Neutrophil (primary cell): Measurements from ENCODE around the gene IGFBP6.

Source experiments
- H3K27ac ChIP-seq: fragments of 200-600 bp; sonication (generic); 2 replicates; pipeline ENCODE4 v1.5.1; 2016; ENCODE audit warnings: mild to moderate bottlenecking, moderate library complexity
- H3K27me3 ChIP-seq: fragments of 200-600 bp; sonication (generic); 2 replicates; pipeline ENCODE4 v1.6.0; 2016; ENCODE audit warnings: mild to moderate bottlenecking
- H3K36me3 ChIP-seq: fragments of 200-600 bp; sonication (generic); 2 replicates; pipeline ENCODE4 v1.5.1; 2017
- H3K4me1 ChIP-seq, 2 experiments: fragments of 200-600 bp in 1 of 2; sonication (generic) in 1 of 2; 1 replicate in 1 of 2; 2 replicates in 1 of 2; pipeline versions ENCODE4 v1.5.1 to v1.6.1; 2013 to 2016; ENCODE audit warnings: low read depth in 1 of 2, low read length in 1 of 2, mild to moderate bottlenecking in 1 of 2, moderate library complexity in 1 of 2; ENCODE audit not compliant: control insufficient read depth in 1 of 2, insufficient read depth in 1 of 2
- H3K4me3 ChIP-seq, 2 experiments: fragments of 200-600 bp in 1 of 2; sonication (generic) in 1 of 2; 1 replicate in 1 of 2; 2 replicates in 1 of 2; pipeline ENCODE4 v1.5.1; 2013 to 2016; ENCODE audit warnings: low read depth in 1 of 2, low read length in 1 of 2, mild to moderate bottlenecking in 1 of 2, moderate library complexity in 1 of 2
- H3K9me3 ChIP-seq: fragments of 200-600 bp; sonication (generic); 2 replicates; pipeline ENCODE4 v1.5.1; 2016
- CTCF ChIP-seq: fragments of 200-600 bp; sonication (generic); IDR thresholded peaks from 2 replicates; pipeline ENCODE4 v1.5.1; 2016; ENCODE audit warnings: antibody characterized with exemption

Gene IGFBP6

GRCh38 chr12:53050426-53051057, 46.9 kb upstream of the IGFBP6 start:
- Histone ChIP-seq H3K27me3 (peaks cover 27% of the 10 kb centered on the region), H3K4me3 (no peak overlapping the region), H3K27ac (no peak overlapping the region), H3K9me3 (no peaks in the 10 kb centered on the region), H3K36me3 (no peaks in the 10 kb centered on the region), H3K4me1 (peaks cover 23 to 24% of the 10 kb centered on the region in 2 experiments)
- no peak for TF ChIP-seq CTCF

GRCh38 chr12:53051058-53051880, 46.2 kb upstream of the IGFBP6 start:
- peaks cover 21% of the 10 kb centered on the region for H3K27me3 ChIP-seq
- H3K4me1 ChIP-seq, result peaks cover 20 to 22% of the 10 kb centered on the region in 2 experiments
- no peaks in the 10 kb centered on the region for H3K9me3 ChIP-seq
- no peak for TF ChIP-seq CTCF
- no peaks in the 10 kb centered on the region for H3K36me3 ChIP-seq
- H3K4me3 ChIP-seq, result no peak overlapping the region
- no peak overlapping the region for H3K27ac ChIP-seq

DNA sequence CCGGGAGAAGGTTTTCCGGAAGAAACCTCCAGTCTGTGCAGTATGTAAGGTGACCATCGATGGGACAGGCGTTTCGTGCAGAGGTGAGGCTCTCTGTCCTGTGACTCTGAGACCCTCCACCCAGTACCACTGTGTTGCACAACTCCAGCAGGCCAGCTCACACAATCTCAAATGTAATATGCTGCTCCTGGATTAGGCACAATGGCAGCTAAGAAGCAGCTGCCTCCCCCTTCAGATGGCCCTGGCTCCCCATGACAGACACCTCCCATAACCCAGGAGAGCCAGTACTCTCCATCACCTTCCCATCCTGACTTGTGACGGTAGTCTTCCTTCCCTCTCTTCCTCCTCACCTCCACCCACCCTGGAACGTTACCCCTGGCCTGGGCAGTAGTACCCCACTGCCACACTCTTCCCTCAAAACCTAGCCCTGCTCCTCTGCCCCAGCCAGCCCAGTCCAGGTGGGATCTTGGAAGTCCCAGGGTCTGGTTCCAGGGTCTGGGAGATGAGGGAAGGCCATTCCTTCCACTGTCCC, 45.5 kb upstream of the IGFBP6 start:
- no peaks in the 10 kb centered on the region for H3K36me3 ChIP-seq
- H3K9me3 ChIP-seq, result no peaks in the 10 kb centered on the region
- H3K27ac ChIP-seq, result no peak overlapping the region
- TF ChIP-seq CTCF, result no peak
- peaks cover 15% of the 10 kb centered on the region for H3K27me3 ChIP-seq
- no peak overlapping the region for H3K4me3 ChIP-seq
- peaks cover 15 to 16% of the 10 kb centered on the region in 2 experiments for H3K4me1 ChIP-seq

- Histone ChIP-seq H3K9me3 (no peaks in the 10 kb centered on the region), H3K4me3 (no peak overlapping the region), H3K36me3 (no peaks in the 10 kb centered on the region), H3K27me3 (peaks cover 13% of the 10 kb centered on the region), H3K27ac (no peak overlapping the region), H3K4me1 (peaks cover 13 to 14% of the 10 kb centered on the region in 2 experiments)
- no peak for TF ChIP-seq CTCF
Observed at GRCh38 chr12:53052419-53053217, 44.8 kb upstream of the IGFBP6 start.
